CD4-positive, alpha-beta T cell treated with Interleukin-15 for 4 hours (primary cell): ENCODE data around the gene SPATA9.
"Not testable (repeated sequence)": the region's sequence is repeated elsewhere in the genome, so short reads cannot be mapped to it uniquely, and the experiment has no call there.

ENCODE experiments used
- DNase-seq: peaks from one replicate; pipeline ENCODE4 v3.0.0-alpha.2; 2020; ENCODE audit warnings: low spot score

Gene SPATA9

DNA sequence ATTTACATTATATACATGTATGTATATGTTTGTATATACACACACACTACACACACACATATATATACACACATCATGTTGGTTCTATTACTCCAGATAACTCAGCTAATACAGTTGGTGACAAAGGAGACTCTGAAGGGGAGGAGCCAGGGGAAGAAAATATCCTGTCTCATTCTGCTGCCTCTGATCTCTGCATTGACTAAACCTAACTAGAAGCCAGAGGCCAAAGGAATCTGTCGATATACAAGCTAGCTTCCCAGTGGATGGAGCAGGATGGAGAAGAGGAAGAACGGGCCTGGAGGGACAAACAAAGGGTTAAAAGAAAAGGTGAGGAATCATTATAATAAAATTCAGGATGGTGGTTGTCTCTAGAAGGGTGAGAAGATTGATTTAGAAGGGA is 34.6 kb upstream of the SPATA9 start:
- DNase-seq: no peak

DNA sequence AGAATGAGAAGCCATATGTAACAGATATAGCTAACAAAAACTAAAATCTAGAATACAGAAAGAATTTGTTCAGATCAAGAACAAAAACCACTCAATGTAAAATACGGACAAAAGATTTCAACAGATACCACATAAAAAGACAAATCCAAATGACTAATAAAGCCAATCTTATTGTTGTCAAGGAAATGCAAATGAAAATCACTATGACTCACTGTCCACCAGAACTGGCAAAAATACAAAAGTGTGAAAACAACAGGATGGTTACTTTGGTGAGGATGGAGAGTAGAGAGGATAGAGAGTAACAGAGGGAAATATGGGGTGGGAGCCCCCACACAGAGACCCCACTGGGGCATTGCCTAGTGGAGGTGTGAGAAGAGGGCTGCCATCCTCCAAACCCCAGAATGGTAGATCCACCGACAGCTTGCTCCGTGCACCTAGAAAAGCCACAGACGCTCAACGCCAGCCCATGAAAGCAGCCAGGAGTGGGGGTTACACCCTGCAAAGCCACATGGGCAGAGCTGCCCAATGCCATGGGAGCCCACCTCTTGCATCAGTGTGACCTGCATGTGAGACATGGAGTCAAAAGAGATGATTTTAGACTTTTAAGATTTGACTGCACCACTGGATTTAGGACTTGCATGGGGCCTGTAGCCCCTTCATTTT is 33.1 kb upstream of the SPATA9 start:
- DNase-seq: no peak

DNA sequence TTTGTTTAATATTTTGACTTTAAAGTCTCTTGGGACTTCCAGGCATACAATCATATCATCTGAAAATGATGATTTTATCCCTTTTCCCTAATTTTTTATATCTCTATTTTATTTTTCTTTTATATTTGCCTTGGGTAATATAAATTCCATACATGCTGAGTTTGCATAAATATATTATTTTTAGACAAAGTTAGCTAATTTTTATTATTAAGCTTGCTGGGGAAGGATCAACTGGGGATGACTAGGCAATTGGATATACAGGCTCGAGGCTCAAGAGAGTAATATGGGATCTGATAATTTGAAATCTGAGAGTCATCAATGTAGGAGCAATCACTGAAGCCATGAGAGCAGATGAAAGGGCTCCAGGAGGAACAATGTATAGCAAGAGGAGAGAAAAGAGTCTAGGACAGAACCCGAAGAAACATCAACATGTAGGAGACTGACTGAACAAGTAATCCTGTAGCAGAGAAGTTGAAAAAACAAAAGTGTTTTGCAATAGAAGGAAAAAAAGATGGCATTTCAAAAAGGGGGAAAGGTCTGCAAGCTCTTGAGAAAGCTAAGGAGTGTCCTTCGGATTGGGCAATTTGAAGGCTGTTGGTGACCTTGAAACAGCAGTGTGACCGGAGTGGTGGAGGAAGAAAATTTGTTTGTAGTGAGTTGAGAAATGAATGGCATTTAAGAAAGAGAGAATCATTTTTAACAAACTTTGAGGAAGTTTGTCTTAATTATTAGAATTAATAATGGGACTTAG is 31.3 kb upstream of the SPATA9 start:
- DNase-seq: no peak

GRCh38 chr5:95713246-95713645 is 30.5 kb upstream of the SPATA9 start:
- not testable (repeated sequence) for DNase-seq

GRCh38 chr5:95712347-95712958 is 29.7 kb upstream of the SPATA9 start:
- no peak for DNase-seq

DNA sequence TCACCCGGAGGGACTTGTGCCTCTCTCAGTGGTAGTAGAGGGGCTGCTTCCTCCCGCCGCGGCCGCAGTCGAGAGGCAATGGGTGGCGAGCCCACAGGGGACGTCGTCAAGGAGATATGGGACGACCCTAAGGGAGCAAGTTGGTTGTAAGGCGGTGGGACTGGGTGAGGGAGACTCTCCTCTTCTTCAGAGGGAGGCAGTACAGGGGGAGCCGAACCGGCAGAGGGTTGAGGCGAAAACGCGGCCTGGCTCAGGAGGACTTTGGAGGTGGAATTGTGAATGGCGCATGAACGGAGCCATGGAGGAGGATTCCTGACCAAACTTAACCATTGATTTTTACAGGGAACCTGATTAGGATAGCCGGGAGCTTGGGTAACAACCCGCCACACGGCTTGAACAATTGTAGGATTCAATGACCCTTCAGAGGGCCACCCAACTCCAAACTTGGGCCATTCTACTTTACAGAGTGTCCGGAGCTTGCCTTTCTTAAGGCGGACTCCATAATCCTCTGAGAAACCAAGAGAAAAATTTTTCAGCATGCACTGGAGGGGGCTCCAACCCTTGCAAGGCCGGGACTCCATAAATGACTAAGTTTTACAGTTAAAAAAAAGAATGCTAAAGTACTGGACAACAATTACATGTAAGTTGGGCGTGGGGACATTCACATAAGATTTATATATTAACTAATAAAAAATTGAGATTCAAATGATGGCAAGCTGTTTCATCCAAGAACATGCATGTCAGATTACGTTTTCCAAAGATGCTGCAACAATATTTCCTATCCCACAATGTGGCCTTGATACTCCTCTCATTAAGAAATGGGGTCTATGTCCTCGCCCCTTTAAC is 28.9 kb upstream of the SPATA9 start:
- no peak for DNase-seq

DNA sequence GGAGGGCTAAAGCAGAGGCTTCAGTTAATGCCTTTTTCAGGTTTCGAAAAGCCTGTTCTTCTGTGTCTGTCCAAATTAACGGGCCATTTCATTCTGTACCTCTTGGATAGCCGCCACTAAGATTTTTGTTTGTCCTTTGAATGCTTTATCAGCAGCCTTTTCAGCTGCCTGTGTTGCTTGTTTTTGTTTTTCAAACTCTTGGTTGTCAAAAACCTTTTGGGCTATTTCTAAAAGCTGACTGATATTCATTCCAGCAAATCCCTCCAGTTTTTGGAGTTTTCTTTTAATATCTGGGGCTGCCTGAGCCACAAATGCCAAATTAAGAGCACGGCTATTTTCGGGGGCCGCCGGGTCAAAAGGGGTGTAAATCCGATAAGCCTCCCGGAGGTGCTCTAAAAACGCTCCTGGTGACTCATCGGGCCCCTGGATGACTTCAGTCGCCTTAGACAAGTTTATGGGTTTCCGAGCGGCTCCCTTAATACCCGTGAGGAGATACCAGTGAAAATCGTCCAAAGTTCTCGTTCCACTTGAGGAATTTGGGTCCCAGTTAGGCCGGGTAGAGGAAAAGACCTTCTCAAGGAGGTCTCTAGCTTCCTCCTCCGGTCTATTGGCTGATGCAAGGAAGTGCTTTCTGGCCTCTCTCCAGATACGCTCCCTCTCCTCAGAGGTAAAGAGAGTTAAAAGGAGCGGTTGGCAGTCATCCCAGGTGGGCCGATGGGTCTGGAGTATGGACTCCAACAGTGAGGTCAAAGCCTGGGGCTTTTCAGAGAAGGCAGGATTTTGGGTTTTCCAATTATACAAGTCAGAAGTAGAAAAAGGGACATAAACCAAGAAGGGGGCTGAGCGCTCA is 28.1 kb upstream of the SPATA9 start:
- DNase-seq: not testable (repeated sequence)

DNA sequence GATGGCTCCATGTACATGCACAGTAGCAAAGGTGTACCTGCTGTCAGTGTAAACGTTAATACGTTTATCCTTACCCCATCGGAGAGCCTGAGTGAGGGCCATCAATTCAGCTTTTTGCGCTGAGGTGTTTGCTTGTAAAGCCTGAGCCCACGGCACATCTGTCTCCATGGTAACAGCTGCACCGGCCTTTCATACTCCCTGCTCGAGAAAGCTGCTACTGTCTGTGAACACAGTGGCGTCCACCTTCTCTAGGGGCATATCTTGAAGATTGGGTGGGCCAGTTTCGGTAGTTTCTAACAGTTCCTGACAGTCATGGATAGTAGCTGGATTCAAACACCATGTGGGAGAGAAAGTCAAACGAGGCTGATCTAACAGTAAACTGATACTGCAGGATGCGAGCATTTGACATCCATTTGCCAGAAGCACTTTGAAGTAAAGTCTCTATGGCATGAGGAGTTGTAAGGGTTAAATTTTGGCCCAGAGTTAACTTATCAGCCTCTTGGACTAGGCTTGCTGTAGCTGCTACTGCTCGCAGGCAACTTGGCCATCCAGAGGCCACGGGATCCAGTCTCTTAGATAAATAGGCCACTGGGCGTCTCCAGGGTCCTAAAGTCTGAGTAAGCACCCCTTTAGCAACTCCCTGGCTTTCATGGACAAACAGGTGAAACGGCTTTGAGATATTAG is 27.3 kb upstream of the SPATA9 start:
- DNase-seq: no peak

- no peak for DNase-seq
Measured at GRCh38 chr5:95708876-95709275, 26.1 kb upstream of the SPATA9 start.

- DNase-seq: not testable (repeated sequence)
Measured at GRCh38 chr5:95707534-95708188, 24.9 kb upstream of the SPATA9 start.

GRCh38 chr5:95707055-95707454 is 24.3 kb upstream of the SPATA9 start:
- DNase-seq: no peak

GRCh38 chr5:95706196-95706595 is 23.4 kb upstream of the SPATA9 start:
- not testable (repeated sequence) for DNase-seq

GRCh38 chr5:95704150-95704549 is 21.4 kb upstream of the SPATA9 start:
- DNase-seq: no peak

GRCh38 chr5:95701074-95701473 is 18.3 kb upstream of the SPATA9 start:
- DNase-seq: no peak

GRCh38 chr5:95699337-95699736 is 16.5 kb upstream of the SPATA9 start:
- no peak for DNase-seq

- DNase-seq: no peak
Measured at GRCh38 chr5:95697781-95698681, 15.2 kb upstream of the SPATA9 start.

GRCh38 chr5:95690333-95690732 is 7.5 kb upstream of the SPATA9 start:
- no peak for DNase-seq

GRCh38 chr5:95689680-95690079 is 6.9 kb upstream of the SPATA9 start:
- DNase-seq: no peak

DNA sequence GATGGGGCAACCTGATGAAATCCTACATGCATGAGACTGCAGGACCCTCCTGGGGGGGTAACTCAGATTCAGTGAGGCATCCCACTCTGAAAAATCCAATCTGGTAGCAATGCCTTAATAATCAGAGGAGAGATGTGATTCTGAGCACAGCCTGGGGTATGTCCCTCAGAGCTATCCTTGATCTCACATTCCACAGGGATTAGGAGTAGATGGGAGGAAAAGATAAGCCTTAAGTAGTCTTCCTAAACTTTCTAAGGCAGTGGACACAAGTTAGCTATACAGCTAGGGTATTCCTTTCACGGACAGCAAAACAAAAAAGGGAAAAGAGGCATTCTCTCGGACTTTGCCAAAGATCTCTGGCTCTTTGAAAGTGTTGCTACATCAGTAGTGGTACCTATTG is 3.9 kb upstream of the SPATA9 start:
- no peak for DNase-seq
